Thyroid gland (tissue), 4 donors: ENCODE results near the gene OGFR.

Source experiments
- POLR2A ChIP-seq, 2 donors: fragments of 450-650 bp; IDR thresholded peaks; one replicate each; pipeline ENCODE4 v1.6.1; 2017; ENCODE audit warnings: antibody characterized with exemption in 2 of 2, mild to moderate bottlenecking in 2 of 2, moderate library complexity in 1 of 2
- TF ChIP-seq, protein P1 (sequence below), 6 experiments: fragments of 200-600 bp in 3 of 6; fragments of 450-650 bp in 3 of 6; sonication (generic) in 3 of 6; IDR thresholded peaks; one replicate each; pipeline ENCODE4 v1.5.1; 2016 to 2019; ENCODE audit warnings: antibody characterized with exemption in 6 of 6, mild to moderate bottlenecking in 2 of 6, inconsistent platforms in 1 of 6, moderate library complexity in 1 of 6

DNA sequence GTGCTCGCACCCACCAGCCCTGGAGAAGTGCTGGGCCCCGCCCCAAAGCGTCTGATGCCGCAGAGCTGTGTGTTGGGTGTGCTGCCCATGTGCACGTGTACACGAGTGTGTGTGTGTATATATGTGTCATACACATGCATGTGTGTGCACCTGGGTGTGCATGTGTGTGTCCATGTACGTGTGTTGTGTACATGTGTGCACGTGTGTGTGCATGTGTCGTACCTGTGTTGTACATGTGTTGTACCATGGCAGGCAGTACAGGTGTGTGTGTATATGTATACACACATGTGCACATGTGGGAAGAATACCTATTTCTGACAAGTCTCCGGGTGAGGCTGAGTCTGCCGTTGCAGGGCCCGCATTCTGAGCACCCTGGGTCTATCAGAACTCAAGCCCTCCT lies 14.6 kb upstream of the OGFR start:
- TF ChIP-seq, protein P1, sequence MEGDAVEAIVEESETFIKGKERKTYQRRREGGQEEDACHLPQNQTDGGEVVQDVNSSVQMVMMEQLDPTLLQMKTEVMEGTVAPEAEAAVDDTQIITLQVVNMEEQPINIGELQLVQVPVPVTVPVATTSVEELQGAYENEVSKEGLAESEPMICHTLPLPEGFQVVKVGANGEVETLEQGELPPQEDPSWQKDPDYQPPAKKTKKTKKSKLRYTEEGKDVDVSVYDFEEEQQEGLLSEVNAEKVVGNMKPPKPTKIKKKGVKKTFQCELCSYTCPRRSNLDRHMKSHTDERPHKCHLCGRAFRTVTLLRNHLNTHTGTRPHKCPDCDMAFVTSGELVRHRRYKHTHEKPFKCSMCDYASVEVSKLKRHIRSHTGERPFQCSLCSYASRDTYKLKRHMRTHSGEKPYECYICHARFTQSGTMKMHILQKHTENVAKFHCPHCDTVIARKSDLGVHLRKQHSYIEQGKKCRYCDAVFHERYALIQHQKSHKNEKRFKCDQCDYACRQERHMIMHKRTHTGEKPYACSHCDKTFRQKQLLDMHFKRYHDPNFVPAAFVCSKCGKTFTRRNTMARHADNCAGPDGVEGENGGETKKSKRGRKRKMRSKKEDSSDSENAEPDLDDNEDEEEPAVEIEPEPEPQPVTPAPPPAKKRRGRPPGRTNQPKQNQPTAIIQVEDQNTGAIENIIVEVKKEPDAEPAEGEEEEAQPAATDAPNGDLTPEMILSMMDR (IDR thresholded peaks at IDR 0.05): no peak
- TF ChIP-seq POLR2A (IDR thresholded peaks at IDR 0.05): no peak
